Naive thymus-derived CD4-positive, alpha-beta T cell (primary cell): ENCODE data around the gene NMT2. TPM values are rescaled to one million over a fixed set of nuclear protein-coding genes. Genes with fewer than 3 reads are reported as not detected.
A peak's percentile ranks its signal among the peaks of the same experiment; 100 is the strongest.

Experiments used
- ATAC-seq: fragments of 150-1000 bp; cut with Tn5 transposase; 2 replicates; pipeline ENCODE4 v1.10.0; 2021; ENCODE audit warnings: mild to moderate bottlenecking, moderate library complexity
- CTCF ChIA-PET: fragments of 350-600 bp; sonication (Branson Sonifier 250); formaldehyde crosslinking; loops from one replicate; lab custom pipeline; 2021; ENCODE audit warnings: antibody characterized with exemption; lab: Charles Lee
- POLR2A ChIA-PET: fragments of 350-600 bp; sonication (Branson Sonifier 250); formaldehyde crosslinking; loops from one replicate; lab custom pipeline; 2021; ENCODE audit warnings: antibody characterized with exemption, inconsistent platforms; lab: Charles Lee
- DNase-seq, 9 donors: peaks; one replicate each; pipeline versions ENCODE4 v3.0.0 to v3.0.0-alpha.2; 2020 to 2022; ENCODE audit warnings: mixed read lengths in 1 of 9
- H3K27ac ChIP-seq: one replicate; pipeline ENCODE4 v1.7.0; 2013; ENCODE audit warnings: mild to moderate bottlenecking, low read depth, low read length, moderate library complexity
- H3K27me3 ChIP-seq, 2 donors: one replicate each; pipeline ENCODE4 v1.7.0; 2013; ENCODE audit warnings: low read length in 2 of 2, mild to moderate bottlenecking in 2 of 2, moderate library complexity in 2 of 2; ENCODE audit not compliant: control insufficient read depth in 2 of 2, insufficient read depth in 2 of 2
- H3K36me3 ChIP-seq, 3 experiments: 1 replicate in 2 of 3; 2 replicates in 1 of 3; pipeline ENCODE4 v1.7.0; 2013; ENCODE audit warnings: low read length in 3 of 3, mild to moderate bottlenecking in 3 of 3, moderate library complexity in 1 of 3; ENCODE audit not compliant: insufficient read depth in 3 of 3, control insufficient read depth in 2 of 3
- H3K4me1 ChIP-seq, 2 donors: one replicate each; pipeline ENCODE4 v1.7.0; 2013; ENCODE audit warnings: low read length in 2 of 2, mild to moderate bottlenecking in 2 of 2, moderate library complexity in 1 of 2; ENCODE audit not compliant: control insufficient read depth in 2 of 2, insufficient read depth in 2 of 2
- H3K4me3 ChIP-seq: 2 replicates; pipeline ENCODE4 v1.7.0; 2013; ENCODE audit warnings: mild to moderate bottlenecking, low read length
- H3K9me3 ChIP-seq, 3 experiments: 1 replicate in 2 of 3; 2 replicates in 1 of 3; pipeline ENCODE4 v1.7.0; 2013; ENCODE audit warnings: low read length in 3 of 3; ENCODE audit not compliant: control insufficient read depth in 2 of 3
- H3K27ac Mint-ChIP-seq, 9 donors: one replicate each; pipeline ENCODE4 v1.8.0; 2020 to 2022; ENCODE audit warnings: mixed read lengths in 9 of 9, mild to moderate bottlenecking in 8 of 9, moderate library complexity in 5 of 9, inconsistent platforms in 2 of 9
- H3K27me3 Mint-ChIP-seq, 5 donors: one replicate each; pipeline ENCODE4 v1.8.0; 2021 to 2022; ENCODE audit warnings: mixed read lengths in 5 of 5, mild to moderate bottlenecking in 1 of 5
- H3K36me3 Mint-ChIP-seq, 5 donors: one replicate each; pipeline ENCODE4 v1.8.0; 2020 to 2022; ENCODE audit warnings: mixed read lengths in 5 of 5, mild to moderate bottlenecking in 3 of 5, inconsistent platforms in 1 of 5
- H3K4me1 Mint-ChIP-seq, 7 donors: one replicate each; pipeline ENCODE4 v1.8.0; 2020 to 2022; ENCODE audit warnings: mixed read lengths in 7 of 7, mild to moderate bottlenecking in 3 of 7, inconsistent platforms in 1 of 7
- H3K4me3 Mint-ChIP-seq, 10 donors: one replicate each; pipeline ENCODE4 v1.8.0; 2020 to 2022; ENCODE audit warnings: mild to moderate bottlenecking in 10 of 10, mixed read lengths in 10 of 10, moderate library complexity in 6 of 10, inconsistent platforms in 2 of 10
- H3K9me3 Mint-ChIP-seq, 11 donors: one replicate each; pipeline ENCODE4 v1.8.0; 2020 to 2022; ENCODE audit warnings: mixed read lengths in 11 of 11, mild to moderate bottlenecking in 4 of 11, inconsistent platforms in 1 of 11, moderate library complexity in 1 of 11
- intact Hi-C, 2 donors: fragments of 100-400 bp; cut with micrococcal nuclease; formaldehyde crosslinking; loops; one replicate each; pipeline ENCODE4 v1.15.1; 2023
- polyA plus RNA-seq, 2 donors: library from polyadenylated mRNA; unstranded; fragments of 300-500 nt; fragmentation: Illumina TruSeq; gene quantifications; one replicate each; pipeline ENCODE4 v1.2.3, GENCODE V29; 2021
- total RNA-seq, 6 experiments: library from RNA in 5 of 6; stranded (reverse) in 5 of 6; gene quantifications; 1 replicate in 5 of 6; 2 replicates in 1 of 6; pipeline ENCODE4 v1.2.3 and lab custom pipeline; 2021 to 2026

Gene NMT2
- total and polyA plus RNA-seq, 7 experiments from 2014 or later = 23.2 to 81.4 (median 43.8) TPM

DNA sequence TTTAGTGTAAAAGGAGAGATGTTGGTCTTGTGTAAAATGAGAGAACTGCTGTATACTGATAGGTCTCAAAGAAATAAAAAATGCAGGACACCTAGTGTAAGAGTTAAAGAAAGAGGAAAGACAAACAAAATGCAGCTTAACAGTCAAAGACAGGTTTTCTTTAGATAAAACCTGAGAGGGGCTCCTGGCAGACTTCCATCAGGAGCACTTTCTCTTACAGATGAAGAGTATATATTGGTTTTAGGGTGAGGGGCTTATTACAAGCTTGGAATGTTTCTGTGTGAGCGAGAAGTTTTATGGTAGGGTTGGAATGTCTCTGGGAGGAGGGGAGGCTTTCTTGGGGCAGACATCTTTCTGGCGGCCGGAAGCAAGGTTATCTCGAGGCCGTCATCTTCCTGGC lies 96.1 kb downstream of the NMT2 start:
- Histone ChIP-seq H3K36me3 (no peaks in the 10 kb centered on the region), H3K27me3 (no peaks in the 10 kb centered on the region), H3K27ac (no peak overlapping the region), H3K4me1 (no peaks in the 10 kb centered on the region), H3K9me3 (no peaks in the 10 kb centered on the region), H3K4me3 (no peak overlapping the region)
- ATAC-seq (no peak), DNase-seq (no peak)
- Mint-ChIP-seq H3K36me3 (peaks cover 0 to 5% (median 0%) of the 10 kb centered on the region in 5 donors), H3K27ac (no peak overlapping the region), H3K9me3 (peaks cover 0 to 8% (median 4%) of the 10 kb centered on the region in 11 donors), H3K4me3 (peak overlapping the region in 1 of 10 donors; percentile 10), H3K4me1 (no peaks in the 10 kb centered on the region), H3K27me3 (peaks cover 0 to 9% (median 3%) of the 10 kb centered on the region in 5 donors)
- POLR2A ChIA-PET = interaction anchor here (0.6 kb wide), 1 partner anchor 68 kb away, joined by 3 read pairs; no protein-coding TSS in a partner anchor
- CTCF ChIA-PET = no interaction called here
- intact Hi-C loops = no loop called here

DNA sequence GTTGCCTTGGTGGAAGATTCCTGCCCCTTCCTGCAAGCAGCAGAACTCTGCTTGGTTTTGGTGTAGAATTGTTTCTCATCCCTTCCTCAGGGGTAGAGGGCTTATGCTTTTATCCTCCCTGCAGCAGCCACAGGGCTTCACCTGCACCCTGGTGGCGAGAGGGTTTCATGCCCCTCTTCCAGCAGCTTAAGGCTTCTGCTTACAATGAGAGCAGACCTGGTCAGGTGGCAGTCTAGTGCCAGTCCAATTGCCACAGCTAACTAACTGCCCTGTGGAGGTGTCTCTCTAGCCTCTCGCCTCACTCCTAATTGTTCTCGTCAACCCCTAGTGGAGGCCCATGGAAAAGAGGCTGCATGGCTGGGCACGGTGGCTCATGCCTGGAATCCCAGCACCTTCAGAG lies 99.3 kb downstream of the NMT2 start:
- Mint-ChIP-seq H3K4me1 (peaks cover 0 to 3% (median 0%) of the 10 kb centered on the region in 7 donors), H3K27me3 (peaks cover 1 to 15% (median 5%) of the 10 kb centered on the region in 5 donors), H3K36me3 (peaks cover 0 to 12% (median 0%) of the 10 kb centered on the region in 5 donors), H3K27ac (no peak overlapping the region), H3K4me3 (no peak overlapping the region), H3K9me3 (peaks cover 0 to 13% (median 5%) of the 10 kb centered on the region in 11 donors)
- ChIA-PET POLR2A (no interaction called here), CTCF (no interaction called here)
- DNase-seq = no peak
- H3K9me3 ChIP-seq = no peaks in the 10 kb centered on the region
- intact Hi-C loops = no loop called here
- H3K27me3 ChIP-seq = no peaks in the 10 kb centered on the region
- H3K36me3 ChIP-seq = no peaks in the 10 kb centered on the region
- no peak for ATAC-seq
- H3K4me1 ChIP-seq = no peaks in the 10 kb centered on the region
- no peak overlapping the region for H3K27ac ChIP-seq
- H3K4me3 ChIP-seq = no peak overlapping the region

DNA sequence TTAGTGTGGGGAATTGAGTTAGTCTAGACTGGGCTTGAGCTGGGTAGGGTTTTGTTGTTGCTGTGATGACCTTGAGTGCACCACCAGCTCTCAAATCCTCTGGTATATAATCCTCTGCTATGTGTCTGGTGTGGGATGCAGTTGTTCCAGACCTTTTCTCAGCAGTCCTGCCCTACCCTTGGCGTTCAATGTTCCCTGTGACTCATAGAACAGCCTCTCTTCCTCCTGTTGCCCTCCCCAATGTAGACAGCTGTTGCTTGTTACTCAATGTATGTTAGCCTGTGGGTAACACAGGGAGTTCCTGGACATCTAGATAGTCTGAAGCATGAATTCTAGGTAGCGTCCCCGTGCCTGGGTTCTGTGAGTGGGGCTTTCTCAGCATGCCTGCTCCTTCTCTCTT lies 99.7 kb downstream of the NMT2 start:
- CTCF ChIA-PET = no interaction called here
- intact Hi-C loops = no loop called here

DNA sequence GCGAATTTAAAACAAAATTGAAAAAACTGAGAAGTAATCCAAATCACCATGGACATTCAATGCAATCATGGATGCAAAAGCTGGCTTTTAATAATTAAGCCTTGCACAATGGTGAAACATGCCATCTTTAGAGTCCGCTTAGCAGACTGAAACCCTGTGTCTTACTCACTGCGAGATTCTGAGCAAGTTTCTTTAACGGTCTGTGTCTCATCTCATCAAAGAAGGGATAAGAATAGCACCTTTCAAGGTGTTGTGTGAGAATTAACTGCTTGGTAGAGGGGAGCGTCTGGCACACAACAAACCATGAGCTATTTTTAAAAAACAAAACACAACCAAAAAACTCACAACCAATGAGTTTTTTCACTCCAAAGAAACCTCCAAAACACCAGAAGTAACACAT lies 101.3 kb downstream of the NMT2 start:
- Mint-ChIP-seq H3K36me3 (peaks cover 0 to 12% (median 0%) of the 10 kb centered on the region in 5 donors), H3K27ac (no peak overlapping the region), H3K4me3 (no peak overlapping the region), H3K4me1 (peaks cover 0 to 3% (median 0%) of the 10 kb centered on the region in 7 donors), H3K9me3 (peaks cover 0 to 13% (median 5%) of the 10 kb centered on the region in 11 donors), H3K27me3 (peaks cover 3 to 13% (median 4%) of the 10 kb centered on the region in 5 donors)
- no peak overlapping the region for H3K4me3 ChIP-seq
- intact Hi-C loops = no loop called here
- H3K36me3 ChIP-seq = no peaks in the 10 kb centered on the region
- no peaks in the 10 kb centered on the region for H3K27me3 ChIP-seq
- CTCF ChIA-PET = no interaction called here
- no peak for ATAC-seq
- no peak for DNase-seq
- H3K27ac ChIP-seq = no peak overlapping the region
- H3K9me3 ChIP-seq = no peaks in the 10 kb centered on the region
- POLR2A ChIA-PET = no interaction called here
- H3K4me1 ChIP-seq = no peaks in the 10 kb centered on the region

More for the DNA sequence above, 99.7 kb downstream of the NMT2 start:
- Histone ChIP-seq H3K4me1 (no peaks in the 10 kb centered on the region), H3K27me3 (no peaks in the 10 kb centered on the region), H3K4me3 (no peak overlapping the region), H3K36me3 (no peaks in the 10 kb centered on the region), H3K27ac (no peak overlapping the region), H3K9me3 (no peaks in the 10 kb centered on the region)
- DNase-seq (no peak), ATAC-seq (no peak)
- Mint-ChIP-seq H3K4me3 (no peak overlapping the region), H3K27ac (no peak overlapping the region), H3K36me3 (peaks cover 0 to 12% (median 0%) of the 10 kb centered on the region in 5 donors), H3K9me3 (peaks cover 0 to 13% (median 5%) of the 10 kb centered on the region in 11 donors), H3K27me3 (peaks cover 3 to 15% (median 7%) of the 10 kb centered on the region in 5 donors), H3K4me1 (peaks cover 0 to 3% (median 0%) of the 10 kb centered on the region in 7 donors)
- POLR2A ChIA-PET = no interaction called here

DNA sequence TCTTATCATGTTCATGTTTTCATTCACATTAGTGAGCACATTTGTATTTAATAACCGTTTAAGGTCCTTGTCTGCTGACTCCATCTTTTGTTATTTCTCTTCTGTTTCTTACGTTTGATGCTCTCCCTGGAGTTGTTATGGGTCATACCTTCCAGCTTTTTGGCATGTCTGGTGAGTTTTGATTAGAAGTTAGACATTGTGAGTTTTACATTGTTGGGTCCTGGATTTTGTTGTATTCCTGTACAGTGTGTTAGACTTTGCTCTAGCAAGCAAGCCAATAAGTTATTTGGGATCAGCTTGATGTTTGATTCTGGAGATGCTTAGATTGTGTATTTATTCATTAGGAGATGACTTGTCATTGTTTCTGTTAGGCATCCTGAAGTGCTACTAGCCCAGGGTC lies 107.9 kb downstream of the NMT2 start:
- ChIA-PET CTCF (no interaction called here), POLR2A (no interaction called here)
- DNase-seq = no peak
- ATAC-seq = no peak
- H3K4me3 Mint-ChIP-seq = no peak overlapping the region
- peaks cover 0 to 3% (median 0%) of the 10 kb centered on the region in 7 donors for H3K4me1 Mint-ChIP-seq
- Histone ChIP-seq H3K36me3 (no peaks in the 10 kb centered on the region), H3K4me1 (no peaks in the 10 kb centered on the region), H3K4me3 (no peak overlapping the region), H3K27me3 (no peaks in the 10 kb centered on the region), H3K27ac (no peak overlapping the region), H3K9me3 (no peaks in the 10 kb centered on the region)
- peaks cover 4 to 20% (median 13%) of the 10 kb centered on the region in 5 donors for H3K27me3 Mint-ChIP-seq
- intact Hi-C loops = no loop called here
- peaks cover 9 to 28% (median 20%) of the 10 kb centered on the region in 11 donors for H3K9me3 Mint-ChIP-seq
- H3K36me3 Mint-ChIP-seq = peaks cover 9 to 18% (median 13%) of the 10 kb centered on the region in 5 donors
- H3K27ac Mint-ChIP-seq = no peak overlapping the region

DNA sequence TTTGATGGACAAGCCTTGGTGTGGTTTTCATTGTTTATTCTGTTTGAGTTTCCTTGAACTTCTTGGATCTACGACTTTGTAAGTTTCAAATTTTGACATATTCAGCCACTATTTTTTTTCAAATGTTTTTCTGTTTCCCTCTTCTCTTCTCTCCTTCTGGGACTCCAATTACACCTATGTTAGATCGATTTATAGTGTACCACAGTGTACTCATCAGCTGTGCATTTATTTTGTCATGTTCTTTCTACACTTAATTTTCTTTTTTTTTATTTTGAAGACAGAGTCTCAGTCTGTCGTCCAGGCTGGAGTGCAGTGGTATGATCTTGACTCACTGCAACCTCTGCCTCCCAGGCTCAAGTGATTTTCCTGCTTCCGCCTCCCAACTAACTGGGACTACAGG lies 108.6 kb downstream of the NMT2 start:
- Mint-ChIP-seq H3K27ac (no peak overlapping the region), H3K4me1 (no peaks in the 10 kb centered on the region), H3K27me3 (peaks cover 4 to 16% (median 8%) of the 10 kb centered on the region in 5 donors), H3K4me3 (no peak overlapping the region), H3K9me3 (peaks cover 6 to 23% (median 19%) of the 10 kb centered on the region in 11 donors), H3K36me3 (peaks cover 9 to 13% (median 11%) of the 10 kb centered on the region in 5 donors)
- H3K27ac ChIP-seq = no peak overlapping the region
- ATAC-seq = no peak
- no peak overlapping the region for H3K4me3 ChIP-seq
- H3K27me3 ChIP-seq = no peaks in the 10 kb centered on the region
- intact Hi-C loops = no loop called here
- CTCF ChIA-PET = no interaction called here
- POLR2A ChIA-PET = no interaction called here
- H3K36me3 ChIP-seq = no peaks in the 10 kb centered on the region
- no peaks in the 10 kb centered on the region for H3K4me1 ChIP-seq
- H3K9me3 ChIP-seq = no peaks in the 10 kb centered on the region
- no peak for DNase-seq

DNA sequence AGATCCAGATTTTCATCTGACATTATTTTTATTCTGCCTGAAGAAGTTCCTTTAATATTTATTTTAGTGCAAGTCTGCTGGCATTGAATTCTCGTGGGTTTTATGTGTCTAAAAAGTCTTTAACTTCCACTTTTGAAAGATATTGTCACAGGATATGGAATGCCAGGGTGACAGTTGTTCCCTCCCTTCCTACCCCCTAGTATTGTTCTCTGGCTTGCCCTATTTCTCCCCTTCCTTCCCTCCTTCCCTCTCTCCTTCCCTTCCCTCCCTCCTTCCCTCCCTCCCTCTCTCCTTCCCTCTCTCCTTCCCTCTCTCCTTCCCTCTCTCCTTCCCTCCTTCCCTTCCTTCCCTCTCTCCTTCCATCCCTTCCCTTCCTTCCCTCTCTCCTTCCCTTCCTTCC lies 109.8 kb downstream of the NMT2 start:
- no peak overlapping the region for H3K27ac ChIP-seq
- peaks cover 9 to 13% (median 11%) of the 10 kb centered on the region in 5 donors for H3K36me3 Mint-ChIP-seq
- no peaks in the 10 kb centered on the region for H3K4me1 Mint-ChIP-seq
- peaks cover 0 to 16% (median 10%) of the 10 kb centered on the region in 5 donors for H3K27me3 Mint-ChIP-seq
- H3K9me3 Mint-ChIP-seq = peaks cover 6 to 23% (median 17%) of the 10 kb centered on the region in 11 donors
- H3K27me3 ChIP-seq = no peaks in the 10 kb centered on the region
- ChIA-PET POLR2A (no interaction called here), CTCF (no interaction called here)
- H3K9me3 ChIP-seq = no peaks in the 10 kb centered on the region
- no peaks in the 10 kb centered on the region for H3K36me3 ChIP-seq
- no peak for ATAC-seq
- intact Hi-C loops = no loop called here
- H3K4me3 Mint-ChIP-seq = no peak overlapping the region
- H3K4me3 ChIP-seq = no peak overlapping the region
- no peak overlapping the region for H3K27ac Mint-ChIP-seq
- DNase-seq = no peak
- H3K4me1 ChIP-seq = no peaks in the 10 kb centered on the region
